GM12874 (cell line): Measurements from ENCODE around the gene SCYGR6.

Source experiments
- CTCF ChIP-seq: IDR thresholded peaks from 2 replicates; pipeline ENCODE4 v1.5.1; 2011; ENCODE audit warnings: low read depth, mild to moderate bottlenecking, control low read depth, low read length, moderate library complexity; ENCODE audit not compliant: insufficient read depth

Gene SCYGR6

GRCh38 chr2:227719641-227720040 is 4.9 kb downstream of the SCYGR6 start:
- no peak for TF ChIP-seq CTCF

GRCh38 chr2:227717687-227718567 is 6.6 kb downstream of the SCYGR6 start, which contains the start of gene SLC19A3:
Gene SLC19A3, minus strand, starts transcription at chr2:227718028. Its CDS starts 15,710 bp downstream, at chr2:227702318.
- TF ChIP-seq CTCF: no peak

GRCh38 chr2:227716501-227716900 is 8.1 kb downstream of the SCYGR6 start:
- no peak for TF ChIP-seq CTCF

GRCh38 chr2:227713291-227713690 is 11.3 kb downstream of the SCYGR6 start:
- no peak for TF ChIP-seq CTCF

GRCh38 chr2:227710986-227711385 is 13.6 kb downstream of the SCYGR6 start:
- no peak for TF ChIP-seq CTCF

GRCh38 chr2:227707390-227707789 is 17.2 kb downstream of the SCYGR6 start:
- no peak for TF ChIP-seq CTCF

- no peak for TF ChIP-seq CTCF
Observed at GRCh38 chr2:227706859-227707258, 17.7 kb downstream of the SCYGR6 start.
